Measurements from ENCODE around the gene MBP.

GRCh38 chr18:77118256-77119090, 14.1 kb downstream of the MBP start:
- TF ChIP-seq, protein P1, sequence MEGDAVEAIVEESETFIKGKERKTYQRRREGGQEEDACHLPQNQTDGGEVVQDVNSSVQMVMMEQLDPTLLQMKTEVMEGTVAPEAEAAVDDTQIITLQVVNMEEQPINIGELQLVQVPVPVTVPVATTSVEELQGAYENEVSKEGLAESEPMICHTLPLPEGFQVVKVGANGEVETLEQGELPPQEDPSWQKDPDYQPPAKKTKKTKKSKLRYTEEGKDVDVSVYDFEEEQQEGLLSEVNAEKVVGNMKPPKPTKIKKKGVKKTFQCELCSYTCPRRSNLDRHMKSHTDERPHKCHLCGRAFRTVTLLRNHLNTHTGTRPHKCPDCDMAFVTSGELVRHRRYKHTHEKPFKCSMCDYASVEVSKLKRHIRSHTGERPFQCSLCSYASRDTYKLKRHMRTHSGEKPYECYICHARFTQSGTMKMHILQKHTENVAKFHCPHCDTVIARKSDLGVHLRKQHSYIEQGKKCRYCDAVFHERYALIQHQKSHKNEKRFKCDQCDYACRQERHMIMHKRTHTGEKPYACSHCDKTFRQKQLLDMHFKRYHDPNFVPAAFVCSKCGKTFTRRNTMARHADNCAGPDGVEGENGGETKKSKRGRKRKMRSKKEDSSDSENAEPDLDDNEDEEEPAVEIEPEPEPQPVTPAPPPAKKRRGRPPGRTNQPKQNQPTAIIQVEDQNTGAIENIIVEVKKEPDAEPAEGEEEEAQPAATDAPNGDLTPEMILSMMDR (IDR thresholded peaks at IDR 0.05): no peak
- TF ChIP-seq POLR2AphosphoS5 (IDR thresholded peaks at IDR 0.05; ENCODE audit: low read depth, low read length): no peak
